BLaER1 (cell line): ENCODE measurements around the gene PRKCH.

Experiments
- H3K27ac ChIP-seq: shearing (Covaris generic); formaldehyde crosslinking; 2 replicates; pipeline ENCODE4 v1.8.1; 2022
- H3K27me3 ChIP-seq: shearing (Covaris generic); formaldehyde crosslinking; 2 replicates; pipeline ENCODE4 v1.8.1; 2022
- H3K36me3 ChIP-seq: shearing (Covaris generic); formaldehyde crosslinking; 2 replicates; pipeline ENCODE4 v1.8.1; 2022
- H3K4me1 ChIP-seq: shearing (Covaris generic); formaldehyde crosslinking; 2 replicates; pipeline ENCODE4 v1.8.1; 2022
- H3K4me2 ChIP-seq: shearing (Covaris generic); formaldehyde crosslinking; 2 replicates; pipeline ENCODE4 v1.8.1; 2022
- H3K4me3 ChIP-seq: shearing (Covaris generic); formaldehyde crosslinking; 2 replicates; pipeline ENCODE4 v1.8.1; 2022
- H3K9ac ChIP-seq: shearing (Covaris generic); formaldehyde crosslinking; 2 replicates; pipeline ENCODE4 v1.8.1; 2022
- H3K9me3 ChIP-seq: shearing (Covaris generic); formaldehyde crosslinking; 2 replicates; pipeline ENCODE4 v1.8.1; 2022
- H4K20me1 ChIP-seq: shearing (Covaris generic); formaldehyde crosslinking; 2 replicates; pipeline ENCODE4 v1.8.1; 2022
- Cebpa-rat ChIP-seq: shearing (Covaris generic); IDR thresholded peaks from 2 replicates; pipeline ENCODE4 v1.8.1; 2022

The PRKCH gene

GRCh38 chr14:61513986-61514830 is 192.8 kb downstream of the PRKCH start:
- Histone ChIP-seq H3K36me3 (peaks cover 16% of the 10 kb centered on the region), H3K9me3 (no peaks in the 10 kb centered on the region), H3K27ac (no peak overlapping the region), H3K9ac (no peak overlapping the region), H3K4me1 (peaks cover 27% of the 10 kb centered on the region), H3K4me3 (no peak overlapping the region), H3K4me2 (no peak overlapping the region), H4K20me1 (no peaks in the 10 kb centered on the region), H3K27me3 (no peaks in the 10 kb centered on the region)
- no peak for TF ChIP-seq Cebpa-rat

- no peak overlapping the region for H3K4me2 ChIP-seq
- no peak overlapping the region for H3K4me3 ChIP-seq
- H3K36me3 ChIP-seq, result peaks cover 16% of the 10 kb centered on the region
- H4K20me1 ChIP-seq, result no peaks in the 10 kb centered on the region
- no peak overlapping the region for H3K27ac ChIP-seq
- no peaks in the 10 kb centered on the region for H3K27me3 ChIP-seq
- H3K4me1 ChIP-seq, result peaks cover 22% of the 10 kb centered on the region
- H3K9ac ChIP-seq, result no peak overlapping the region
- TF ChIP-seq Cebpa-rat, result no peak
- H3K9me3 ChIP-seq, result no peaks in the 10 kb centered on the region
These were observed 193.5 kb downstream of the PRKCH start for GRCh38 chr14:61514927-61515326.

DNA sequence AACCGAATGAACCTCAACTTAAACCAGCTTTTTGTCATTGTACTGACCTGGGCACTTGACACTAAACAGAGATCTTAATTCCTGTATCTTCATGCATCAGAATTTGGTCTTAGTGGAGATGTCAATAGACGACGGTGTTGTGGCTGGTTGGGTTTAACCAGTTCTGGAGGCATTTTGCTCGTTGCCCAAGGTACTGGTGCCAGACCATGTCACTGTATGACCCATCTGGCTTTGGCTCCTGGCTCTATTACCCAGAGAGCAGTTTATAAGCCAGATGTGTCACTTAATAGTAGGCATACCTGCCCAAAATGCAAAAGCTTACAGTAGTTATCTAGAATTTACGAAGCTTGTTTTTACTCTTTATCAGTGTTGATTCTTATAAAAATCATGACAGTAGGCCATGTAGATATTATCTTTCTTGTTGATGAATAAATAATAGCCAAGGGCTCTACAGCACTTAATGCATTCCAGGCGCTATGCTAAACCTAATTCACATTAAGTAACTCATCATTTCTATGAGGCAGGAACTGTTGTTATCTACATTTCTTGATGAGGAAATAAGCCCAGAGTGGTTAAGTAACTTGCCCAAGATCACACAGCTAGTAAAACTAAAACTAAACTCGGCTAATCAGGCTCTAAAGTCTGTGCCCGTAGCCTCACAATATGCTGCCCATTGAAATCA is 194.2 kb downstream of the PRKCH start:
- Histone ChIP-seq H3K27ac (no peak overlapping the region), H4K20me1 (no peaks in the 10 kb centered on the region), H3K36me3 (peaks cover 16% of the 10 kb centered on the region), H3K4me2 (no peak overlapping the region), H3K9ac (no peak overlapping the region), H3K4me1 (peaks cover 16% of the 10 kb centered on the region), H3K4me3 (no peak overlapping the region), H3K27me3 (no peaks in the 10 kb centered on the region), H3K9me3 (no peaks in the 10 kb centered on the region)
- TF ChIP-seq Cebpa-rat, result no peak

- no peaks in the 10 kb centered on the region for H3K27me3 ChIP-seq
- H3K4me3 ChIP-seq, result no peak overlapping the region
- H3K9ac ChIP-seq, result no peak overlapping the region
- H3K9me3 ChIP-seq, result no peaks in the 10 kb centered on the region
- H3K27ac ChIP-seq, result no peak overlapping the region
- H3K4me2 ChIP-seq, result no peak overlapping the region
- H3K4me1 ChIP-seq, result peaks cover 10% of the 10 kb centered on the region
- no peaks in the 10 kb centered on the region for H4K20me1 ChIP-seq
- peaks cover 16% of the 10 kb centered on the region for H3K36me3 ChIP-seq
- no peak for TF ChIP-seq Cebpa-rat
These were observed 194.9 kb downstream of the PRKCH start for GRCh38 chr14:61516118-61516743.

- no peak for TF ChIP-seq Cebpa-rat
- no peaks in the 10 kb centered on the region for H3K9me3 ChIP-seq
- peaks cover 16% of the 10 kb centered on the region for H3K36me3 ChIP-seq
- no peaks in the 10 kb centered on the region for H3K27me3 ChIP-seq
- peaks cover 2% of the 10 kb centered on the region for H3K4me1 ChIP-seq
- H4K20me1 ChIP-seq, result no peaks in the 10 kb centered on the region
- no peak overlapping the region for H3K4me2 ChIP-seq
- no peak overlapping the region for H3K27ac ChIP-seq
- no peak overlapping the region for H3K4me3 ChIP-seq
- no peak overlapping the region for H3K9ac ChIP-seq
These were observed 195.7 kb downstream of the PRKCH start for GRCh38 chr14:61516964-61517653.

DNA sequence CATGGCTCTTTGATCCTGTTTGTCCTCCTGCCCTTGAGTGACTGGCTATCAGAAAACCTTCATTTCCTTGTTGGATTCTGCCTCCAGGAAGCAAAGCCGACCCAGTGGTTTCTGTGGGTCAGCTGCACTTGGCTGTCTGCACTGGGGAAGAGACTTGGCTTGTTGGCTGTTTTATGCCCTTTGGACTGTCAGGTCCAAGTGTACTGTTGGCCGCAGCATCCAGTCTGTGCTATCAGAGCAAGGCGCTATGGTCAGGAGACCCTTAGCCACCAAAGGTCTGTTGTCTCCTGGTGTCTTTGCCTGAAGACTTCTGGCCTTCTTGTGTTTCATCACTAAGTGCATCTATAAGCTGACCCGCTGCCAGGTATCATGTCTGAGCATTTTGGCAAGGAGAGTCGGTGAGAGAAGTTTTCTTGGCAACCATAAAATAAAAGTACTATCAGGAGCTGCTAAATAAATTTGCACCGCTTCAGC is 196.6 kb downstream of the PRKCH start:
- no peak overlapping the region for H3K4me2 ChIP-seq
- H4K20me1 ChIP-seq, result no peaks in the 10 kb centered on the region
- no peaks in the 10 kb centered on the region for H3K9me3 ChIP-seq
- H3K9ac ChIP-seq, result no peak overlapping the region
- peaks cover 12% of the 10 kb centered on the region for H3K36me3 ChIP-seq
- H3K4me3 ChIP-seq, result no peak overlapping the region
- H3K4me1 ChIP-seq, result no peaks in the 10 kb centered on the region
- TF ChIP-seq Cebpa-rat, result no peak
- H3K27ac ChIP-seq, result no peak overlapping the region
- no peaks in the 10 kb centered on the region for H3K27me3 ChIP-seq

DNA sequence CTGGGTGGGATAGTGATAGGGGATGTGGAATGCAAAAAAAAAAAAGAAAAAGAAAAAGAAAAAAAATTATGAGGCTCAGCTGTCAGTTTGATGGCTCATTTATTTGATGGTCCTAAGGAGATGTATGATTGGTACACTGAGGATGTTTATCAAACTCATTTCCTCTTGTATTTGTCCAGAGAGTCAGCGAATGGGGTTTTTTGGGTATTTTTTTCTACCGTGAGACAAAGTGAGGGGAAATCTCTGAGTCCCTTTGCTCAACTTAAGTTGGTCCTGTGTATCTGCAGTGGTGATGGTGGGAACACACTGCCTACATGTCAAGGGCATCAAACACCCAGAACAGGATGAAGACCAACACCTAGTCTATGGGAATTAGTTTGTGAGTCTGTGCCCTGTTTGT is 197.0 kb downstream of the PRKCH start:
- Histone ChIP-seq H3K9me3 (no peaks in the 10 kb centered on the region), H3K27ac (no peak overlapping the region), H3K4me3 (no peak overlapping the region), H3K4me1 (no peaks in the 10 kb centered on the region), H4K20me1 (no peaks in the 10 kb centered on the region), H3K36me3 (peaks cover 9% of the 10 kb centered on the region), H3K4me2 (no peak overlapping the region), H3K27me3 (no peaks in the 10 kb centered on the region), H3K9ac (no peak overlapping the region)
- no peak for TF ChIP-seq Cebpa-rat

DNA sequence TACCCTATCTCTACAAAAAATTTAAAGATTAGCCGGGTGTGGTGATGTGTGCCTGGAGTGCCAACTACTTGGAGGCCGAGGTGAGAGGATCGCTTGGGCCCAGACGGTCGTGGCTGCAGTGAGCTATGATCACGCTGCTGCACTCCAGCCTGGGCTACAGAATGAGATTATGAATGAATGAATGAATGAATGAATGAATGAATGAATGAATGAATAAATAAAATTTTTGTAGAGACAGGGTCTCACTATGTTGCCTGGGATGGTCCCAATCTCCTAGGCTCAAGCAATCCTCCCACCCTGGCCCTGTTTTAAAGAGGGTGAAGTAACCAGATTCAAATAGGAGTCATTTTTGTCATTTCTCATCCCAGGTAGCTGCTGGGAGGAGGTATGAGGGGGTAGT is 197.7 kb downstream of the PRKCH start:
- no peak overlapping the region for H3K4me3 ChIP-seq
- H3K27ac ChIP-seq, result no peak overlapping the region
- H4K20me1 ChIP-seq, result no peaks in the 10 kb centered on the region
- no peaks in the 10 kb centered on the region for H3K27me3 ChIP-seq
- TF ChIP-seq Cebpa-rat, result no peak
- 0 out of 2 replicates have a peak, but pooled peaks cover 5% of the 10 kb centered on the region for H3K4me1 ChIP-seq
- H3K4me2 ChIP-seq, result no peak overlapping the region
- 0 out of 2 replicates have a peak, but pooled peaks cover 4% of the 10 kb centered on the region for H3K36me3 ChIP-seq
- H3K9me3 ChIP-seq, result no peaks in the 10 kb centered on the region
- no peak overlapping the region for H3K9ac ChIP-seq

DNA sequence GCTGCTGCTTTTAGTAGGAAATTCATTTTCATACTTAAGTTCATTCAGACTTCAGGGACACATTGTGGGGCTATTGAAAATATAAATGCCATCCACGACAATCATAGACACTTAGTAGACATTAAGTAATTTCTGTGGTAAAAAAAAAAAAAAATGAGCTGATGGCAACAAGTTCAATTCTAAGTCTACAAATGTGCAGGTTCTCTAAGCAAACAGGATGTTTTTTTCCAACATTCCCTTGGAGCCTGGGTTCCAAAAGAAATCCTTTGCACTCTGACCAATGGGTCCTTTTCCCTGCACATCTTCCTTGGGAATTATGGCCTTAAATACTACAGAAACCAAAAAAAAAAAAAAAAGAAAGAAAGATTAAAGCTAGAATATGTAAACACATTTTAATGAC is 198.4 kb downstream of the PRKCH start:
- no peaks in the 10 kb centered on the region for H3K9me3 ChIP-seq
- no peaks in the 10 kb centered on the region for H3K36me3 ChIP-seq
- no peaks in the 10 kb centered on the region for H3K27me3 ChIP-seq
- H3K4me2 ChIP-seq, result no peak overlapping the region
- no peak overlapping the region for H3K27ac ChIP-seq
- no peak overlapping the region for H3K9ac ChIP-seq
- H3K4me3 ChIP-seq, result no peak overlapping the region
- no peak for TF ChIP-seq Cebpa-rat
- H3K4me1 ChIP-seq, result peaks cover 11% of the 10 kb centered on the region
- no peaks in the 10 kb centered on the region for H4K20me1 ChIP-seq
